K562 (cell line): ENCODE results near the gene CEP250. TPM values are rescaled to one million over a fixed set of nuclear protein-coding genes. Genes with fewer than 3 reads are reported as not detected.

ENCODE experiments used
- ATAC-seq: fragments of 200-7000 bp; cut with Tn5 transposase; 3 replicates; pipeline ENCODE4 v1.9.1; 2020; ENCODE audit warnings: moderate library complexity
- BruUV-seq: library from RNA; stranded (reverse); fragments of 400-500 nt; replicated peaks from 2 replicates; lab custom pipeline; 2021; lab: Mats Ljungman, UMichigan
- CTCF ChIA-PET: fragments of 300-600 bp; formaldehyde crosslinking; extraction: SDS; loops from one replicate; lab custom pipeline; 2021; ENCODE audit warnings: low intra/inter-chr PET ratio; lab: Yijun Ruan, JAX
- POLR2A ChIA-PET: fragments of 300-600, 350-650 bp; sonication (Branson Sonifier 250); formaldehyde crosslinking; extraction: SDS; loops from one replicate; lab custom pipeline; 2021; ENCODE audit warnings: antibody characterized with exemption, inconsistent platforms; lab: Yijun Ruan, JAX
- DNase-seq, 4 experiments: peaks; one replicate each; pipeline versions ENCODE4 v3.0.0 to v3.0.0-alpha.2; 2011 to 2018; ENCODE audit warnings: low spot score in 3 of 4, mixed read lengths in 3 of 4; ENCODE audit errors: extremely low read depth in 1 of 4
- FAIRE-seq: peaks from 2 replicates; lab custom pipeline; 2011; peaks lifted over from hg19 to GRCh38; lab: Jason Lieb, UNC
- H2AFZ ChIP-seq: 2 replicates; pipeline ENCODE4 v1.6.0; 2011; ENCODE audit warnings: low read depth, low read length, control low read depth, inconsistent platforms
- H3K27ac ChIP-seq: fragments of 200-600 bp; 3 replicates; pipeline ENCODE4 v1.8.0; 2011; ENCODE audit warnings: low read depth, mild to moderate bottlenecking, control low read depth, inconsistent platforms, low read length, moderate library complexity, mixed read lengths; ENCODE audit errors: extremely low read depth
- H3K27me3 ChIP-seq, 2 experiments: fragments of 300-600 bp in 1 of 2; 2 replicates in 1 of 2; 3 replicates in 1 of 2; pipeline versions ENCODE4 v1.6.0 to v1.8.0; 2011; ENCODE audit warnings: inconsistent platforms in 2 of 2, low read length in 2 of 2, mild to moderate bottlenecking in 1 of 2, mixed read lengths in 1 of 2, moderate library complexity in 1 of 2; ENCODE audit not compliant: control insufficient read depth in 2 of 2, insufficient read depth in 2 of 2
- H3K36me3 ChIP-seq: fragments of 300-600 bp; 3 replicates; pipeline ENCODE4 v1.8.0; 2011; ENCODE audit warnings: mild to moderate bottlenecking, low read length, inconsistent platforms; ENCODE audit not compliant: control insufficient read depth, insufficient read depth
- H3K4me1 ChIP-seq, 2 experiments: fragments of 200-600 bp in 1 of 2; replicated peaks in 1 of 2; 2 replicates in 1 of 2; 3 replicates in 1 of 2; pipeline versions ENCODE4 v1.5.1 to v1.8.0; 2011; ENCODE audit warnings: inconsistent platforms in 2 of 2, low read length in 2 of 2, mild to moderate bottlenecking in 1 of 2, mixed read lengths in 1 of 2, moderate library complexity in 1 of 2; ENCODE audit not compliant: control insufficient read depth in 2 of 2, insufficient read depth in 2 of 2
- H3K4me2 ChIP-seq: 2 replicates; pipeline ENCODE4 v1.6.1; 2011; ENCODE audit warnings: low read length, control low read depth, inconsistent platforms, mixed read lengths; ENCODE audit not compliant: insufficient read depth
- H3K4me3 ChIP-seq: fragments of 200-600 bp; sonication (generic), shearing (Covaris generic); 2 replicates; pipeline ENCODE4 v1.5.1; 2016; ENCODE audit warnings: control low read depth, inconsistent platforms
- H3K79me2 ChIP-seq: fragments of 200-600 bp; 3 replicates; pipeline ENCODE4 v1.8.0; 2011; ENCODE audit warnings: low read length, inconsistent platforms; ENCODE audit not compliant: control insufficient read depth, insufficient read depth
- H3K9ac ChIP-seq, 2 experiments: 2 replicates each; pipeline versions ENCODE4 v1.6.0 to v1.6.1; 2011; ENCODE audit warnings: low read depth in 2 of 2, low read length in 2 of 2, control low read depth in 1 of 2, inconsistent platforms in 1 of 2, mild to moderate bottlenecking in 1 of 2, mixed read lengths in 1 of 2; ENCODE audit not compliant: insufficient read depth in 1 of 2
- H3K9me1 ChIP-seq: one replicate; pipeline ENCODE4 v1.6.0; 2011; ENCODE audit warnings: inconsistent platforms, mild to moderate bottlenecking, low read length, moderate library complexity; ENCODE audit not compliant: control insufficient read depth, insufficient read depth
- H3K9me3 ChIP-seq: replicated peaks from 2 replicates; pipeline ENCODE4 v1.5.1; 2011; ENCODE audit warnings: low read depth, low read length, inconsistent platforms; ENCODE audit not compliant: control insufficient read depth, insufficient read depth
- H4K20me1 ChIP-seq: replicated peaks from 2 replicates; pipeline ENCODE4 v1.6.1; 2011; ENCODE audit warnings: low read length, inconsistent platforms, mixed read lengths; ENCODE audit not compliant: control insufficient read depth, insufficient read depth
- POLR2G ChIP-seq: fragments of 200-400 bp; formaldehyde crosslinking; IDR thresholded peaks from 2 replicates; pipeline ENCODE4 v1.6.1; 2017; ENCODE audit warnings: low read depth, mild to moderate bottlenecking, antibody characterized with exemption, low read length, moderate library complexity
- WGBS: fragments of 100-300 bp; shearing (Covaris generic); methylation state at CpG from one replicate; pipeline ENCODE4 v1.1.6; 2016; ENCODE audit warnings: low coverage, mixed read lengths; ENCODE audit not compliant: insufficient coverage; ENCODE audit errors: missing lambda C conversion rate; 5-methylcytosine and 5-hydroxymethylcytosine counted together
- in situ Hi-C: fragments of 300-500 bp; cut with MboI; formaldehyde crosslinking; loops from 4 replicates; pipeline ENCODE4 v1.15.0; 2018; ENCODE audit warnings: inconsistent platforms, mixed read lengths
- intact Hi-C: fragments of 100-400 bp; cut with micrococcal nuclease; formaldehyde crosslinking; loops from 2 replicates; pipeline ENCODE4 v1.14.2; 2022
- polyA plus RNA-seq, 8 experiments: library from polyadenylated mRNA; depleted of rRNA in 4 of 8; stranded (reverse) in 5 of 8; unstranded in 3 of 8; fragments of >200 nt; fragmentation: Nextera tagmentation in 2 of 8; fragmentation: Illumina TruSeq in 1 of 8; extraction: Ambion mirVana in 2 of 8; extraction: Trizol in 1 of 8; gene quantifications; 2 replicates each; pipeline versions ENCODE4 v1.2.1 to v1.2.3, GENCODE V29; 2011 to 2014; ENCODE audit warnings: inconsistent platforms in 1 of 8, missing spikeins in 1 of 8
- total RNA-seq, 7 experiments: library from RNA; depleted of rRNA in 6 of 7; stranded (reverse); fragments of >200 nt in 6 of 7; fragmentation: Illumina TruSeq in 2 of 7; extraction: Trizol in 2 of 7; gene quantifications; 2 replicates each; pipeline versions ENCODE4 v1.2.1 to v1.2.3, GENCODE V29; 2011 to 2021; ENCODE audit warnings: low replicate concordance in 1 of 7
- TF ChIP-seq, protein P1 (sequence below): fragments of 450-650 bp; conservative IDR thresholded peaks from 2 replicates; pipeline ENCODE4 v1.6.1; 2016; ENCODE audit warnings: missing genetic modification characterization, low read depth, mild to moderate bottlenecking, missing compliant biosample characterization, moderate library complexity

The CEP250 gene
- total and polyA plus RNA-seq, 9 of the 15 experiments (the other 6 are each of a cell fraction or from before 2014, with no cell fraction given), result 2.5 to 41.9 (median 20.5) TPM

DNA sequence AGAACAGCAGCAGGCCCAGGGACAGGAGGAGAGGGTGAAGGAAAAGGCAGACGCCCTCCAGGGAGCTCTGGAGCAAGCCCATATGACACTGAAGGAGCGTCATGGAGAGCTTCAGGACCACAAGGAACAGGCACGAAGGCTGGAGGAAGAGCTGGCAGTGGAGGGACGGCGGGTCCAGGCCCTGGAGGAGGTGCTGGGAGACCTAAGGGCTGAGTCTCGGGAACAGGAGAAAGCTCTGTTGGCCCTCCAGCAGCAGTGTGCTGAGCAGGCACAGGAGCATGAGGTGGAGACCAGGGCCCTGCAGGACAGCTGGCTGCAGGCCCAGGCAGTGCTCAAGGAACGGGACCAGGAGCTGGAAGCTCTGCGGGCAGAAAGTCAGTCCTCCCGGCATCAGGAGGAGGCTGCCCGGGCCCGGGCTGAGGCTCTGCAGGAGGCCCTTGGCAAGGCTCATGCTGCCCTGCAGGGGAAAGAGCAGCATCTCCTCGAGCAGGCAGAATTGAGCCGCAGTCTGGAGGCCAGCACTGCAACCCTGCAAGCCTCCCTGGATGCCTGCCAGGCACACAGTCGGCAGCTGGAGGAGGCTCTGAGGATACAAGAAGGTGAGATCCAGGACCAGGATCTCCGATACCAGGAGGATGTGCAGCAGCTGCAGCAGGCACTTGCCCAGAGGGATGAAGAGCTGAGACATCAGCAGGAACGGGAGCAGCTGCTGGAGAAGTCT is 48.6 kb downstream of the CEP250 start:
- ChIA-PET CTCF (interaction anchor here (0.6 kb wide), 1 partner anchor 116 kb away, joined by 3 read pairs; no protein-coding TSS in a partner anchor), POLR2A (interaction anchor here (0.7 to 1.7 kb wide), 5 partner anchors 13 to 561 kb away, joined by 3 read pairs; no protein-coding TSS in a partner anchor)
- TF ChIP-seq POLR2G, result peak; percentile 46
- TF ChIP-seq, protein P1, sequence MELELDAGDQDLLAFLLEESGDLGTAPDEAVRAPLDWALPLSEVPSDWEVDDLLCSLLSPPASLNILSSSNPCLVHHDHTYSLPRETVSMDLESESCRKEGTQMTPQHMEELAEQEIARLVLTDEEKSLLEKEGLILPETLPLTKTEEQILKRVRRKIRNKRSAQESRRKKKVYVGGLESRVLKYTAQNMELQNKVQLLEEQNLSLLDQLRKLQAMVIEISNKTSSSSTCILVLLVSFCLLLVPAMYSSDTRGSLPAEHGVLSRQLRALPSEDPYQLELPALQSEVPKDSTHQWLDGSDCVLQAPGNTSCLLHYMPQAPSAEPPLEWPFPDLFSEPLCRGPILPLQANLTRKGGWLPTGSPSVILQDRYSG (tag), result no peak
- BruUV-seq, result no TSS peak
- H3K4me3 ChIP-seq, result no peak overlapping the region
- no peaks in the 10 kb centered on the region for H3K9me1 ChIP-seq
- H3K9me3 ChIP-seq, result no peaks in the 10 kb centered on the region
- H3K27me3 ChIP-seq, result no peaks in the 10 kb centered on the region
- H3K9ac ChIP-seq, result peak overlapping the region in 1 of 2 experiments; percentile 53; a peak in 1 of 4 replicates
- peaks cover 76% of the 10 kb centered on the region; the same call in 2 of the 3 replicates for H3K36me3 ChIP-seq
- H3K4me2 ChIP-seq, result no peak overlapping the region
- in situ Hi-C loops, result no loop called here
- DNase-seq (no peak), ATAC-seq (no peak), FAIRE-seq (no peak)
- WGBS, result 88% methylated on average over 14 of the region's 16 CpGs
- peaks cover 0 to 4% of the 10 kb centered on the region in 2 experiments; a peak in 1 of 5 replicates for H3K4me1 ChIP-seq
- intact Hi-C loops, result no loop called here
- no peak overlapping the region for H3K27ac ChIP-seq
- H4K20me1 ChIP-seq, result 0 out of 2 replicates have a peak, but pooled peaks cover 8% of the 10 kb centered on the region
- no peak overlapping the region for H2AFZ ChIP-seq
- no peaks in the 10 kb centered on the region for H3K79me2 ChIP-seq
